NCI-H2029 treated with DMSO at 0.1 percent for 48 hours (cell line): Measurements from ENCODE around the gene ZNF236.
A peak's percentile ranks its signal among the peaks of the same experiment; 100 is the strongest.

Source experiments
- DNase-seq: peaks from one replicate; lab custom pipeline; 2025; lab: John Stamatoyannopoulos, UW

The ZNF236 gene

DNA sequence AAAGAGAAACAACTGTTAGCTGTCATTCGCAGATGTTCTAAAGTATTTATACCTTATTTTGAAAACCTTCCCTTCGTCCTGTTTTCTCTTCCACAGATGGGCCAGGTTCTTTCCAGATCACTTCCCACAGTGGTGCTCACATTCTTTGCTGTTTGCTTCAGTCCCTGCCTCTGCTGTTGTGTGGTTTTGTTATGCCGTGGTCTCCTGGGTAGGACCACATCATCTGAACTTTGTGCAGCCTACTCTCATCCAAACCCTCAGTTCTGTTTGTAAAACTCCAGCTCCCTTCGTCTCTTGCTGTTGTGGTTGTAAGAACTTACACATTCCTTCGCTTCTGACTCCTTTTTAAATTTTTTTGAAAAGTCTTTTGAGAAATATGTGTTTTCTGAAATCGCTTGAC is 38.1 kb downstream of the ZNF236 start:
- no peak for DNase-seq

DNA sequence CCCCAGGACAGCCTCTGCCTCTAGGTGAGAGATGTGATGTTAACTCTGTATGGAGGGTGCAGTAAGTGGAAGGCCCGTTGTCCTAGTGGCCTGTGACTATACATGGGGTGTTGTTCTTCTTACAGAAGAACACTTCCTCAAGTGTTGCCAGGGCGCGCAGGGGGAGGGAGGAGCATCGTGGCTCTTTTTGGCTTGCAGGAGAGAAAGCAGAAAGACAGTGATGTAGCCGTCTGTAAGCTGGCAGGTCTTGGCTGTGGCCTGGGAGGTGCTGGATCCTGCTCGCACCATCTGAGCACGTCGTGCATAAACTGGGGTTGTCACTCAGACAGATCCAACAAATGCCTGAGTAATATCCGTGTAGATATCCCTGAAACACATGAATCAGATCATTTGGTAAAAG is 44.3 kb downstream of the ZNF236 start:
- DNase-seq, result no peak

DNA sequence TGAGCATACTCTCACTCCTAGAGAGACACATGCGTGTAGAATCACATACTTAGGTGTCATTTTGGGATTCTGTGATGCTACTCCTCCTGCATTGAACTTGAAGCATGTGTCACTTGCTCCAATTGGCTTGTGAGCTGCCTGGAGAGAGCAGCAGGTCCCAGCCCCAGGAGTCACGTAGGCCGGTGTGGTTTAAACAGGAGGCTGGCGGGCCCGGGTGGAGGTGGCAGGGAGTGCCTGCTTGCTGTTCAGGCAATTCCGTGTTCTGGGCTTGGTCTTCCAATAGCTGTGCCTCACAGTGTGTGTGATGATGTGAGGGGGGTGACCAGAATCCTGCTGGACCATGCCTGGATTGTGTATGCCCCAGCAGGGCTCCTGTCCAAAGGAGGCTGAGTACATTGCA is 51.0 kb downstream of the ZNF236 start:
- no peak for DNase-seq

DNA sequence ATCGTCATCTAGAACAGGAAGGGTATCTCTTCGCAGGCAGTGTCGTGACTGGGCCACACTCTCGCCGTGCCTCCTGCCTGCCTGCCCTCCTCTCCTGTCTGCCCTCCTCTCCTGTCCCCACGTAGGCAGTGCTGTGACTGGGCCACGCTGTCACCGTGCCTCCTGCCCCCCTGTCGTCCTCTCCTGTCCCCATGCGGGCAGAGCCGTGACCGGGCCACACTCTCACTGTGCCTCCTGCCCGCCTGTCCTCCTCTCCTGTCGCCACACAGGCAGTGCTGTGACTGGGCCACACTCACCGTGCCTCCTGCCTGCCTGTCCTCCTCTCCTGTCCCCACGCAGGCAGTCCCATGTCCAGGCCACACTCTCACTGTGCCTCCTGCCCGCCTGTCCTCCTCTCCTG is 51.4 kb downstream of the ZNF236 start:
- no peak for DNase-seq

DNA sequence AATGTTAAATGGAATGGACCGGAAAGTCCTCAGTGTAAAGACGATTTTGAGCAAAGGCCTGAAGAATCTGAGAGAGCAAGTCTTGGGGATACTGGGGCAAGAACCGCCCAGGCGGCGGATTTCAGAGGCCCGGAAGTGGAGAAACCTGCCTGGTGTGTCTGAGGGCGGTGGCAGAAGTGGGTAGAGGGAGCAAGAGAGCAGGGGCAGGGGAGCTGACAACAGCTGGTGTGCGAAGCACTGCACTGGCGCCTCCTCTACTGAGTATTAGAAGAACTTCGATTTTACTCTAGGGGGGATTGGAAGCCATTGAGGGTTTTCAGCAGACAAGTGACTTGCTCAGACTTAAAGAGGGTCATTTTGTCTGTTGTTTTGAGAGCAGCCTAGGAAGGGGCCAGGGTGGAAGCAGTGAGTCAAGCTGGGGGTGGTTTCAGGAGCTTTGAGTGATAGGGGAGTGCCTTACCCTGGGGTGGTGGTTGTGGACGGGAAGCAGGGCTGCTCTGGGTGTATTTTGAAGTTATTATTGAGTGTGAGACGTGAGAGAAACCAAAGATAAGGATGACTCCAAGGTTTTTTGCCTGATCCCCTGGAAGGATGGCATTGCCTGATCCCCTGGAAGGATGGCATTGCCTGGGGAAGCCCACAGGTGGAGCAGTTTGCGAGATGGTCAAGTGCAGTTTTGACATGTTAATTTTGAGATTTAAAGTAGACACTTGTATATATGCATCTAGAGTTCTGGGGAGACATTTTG is 52.5 kb downstream of the ZNF236 start:
- no peak for DNase-seq

DNA sequence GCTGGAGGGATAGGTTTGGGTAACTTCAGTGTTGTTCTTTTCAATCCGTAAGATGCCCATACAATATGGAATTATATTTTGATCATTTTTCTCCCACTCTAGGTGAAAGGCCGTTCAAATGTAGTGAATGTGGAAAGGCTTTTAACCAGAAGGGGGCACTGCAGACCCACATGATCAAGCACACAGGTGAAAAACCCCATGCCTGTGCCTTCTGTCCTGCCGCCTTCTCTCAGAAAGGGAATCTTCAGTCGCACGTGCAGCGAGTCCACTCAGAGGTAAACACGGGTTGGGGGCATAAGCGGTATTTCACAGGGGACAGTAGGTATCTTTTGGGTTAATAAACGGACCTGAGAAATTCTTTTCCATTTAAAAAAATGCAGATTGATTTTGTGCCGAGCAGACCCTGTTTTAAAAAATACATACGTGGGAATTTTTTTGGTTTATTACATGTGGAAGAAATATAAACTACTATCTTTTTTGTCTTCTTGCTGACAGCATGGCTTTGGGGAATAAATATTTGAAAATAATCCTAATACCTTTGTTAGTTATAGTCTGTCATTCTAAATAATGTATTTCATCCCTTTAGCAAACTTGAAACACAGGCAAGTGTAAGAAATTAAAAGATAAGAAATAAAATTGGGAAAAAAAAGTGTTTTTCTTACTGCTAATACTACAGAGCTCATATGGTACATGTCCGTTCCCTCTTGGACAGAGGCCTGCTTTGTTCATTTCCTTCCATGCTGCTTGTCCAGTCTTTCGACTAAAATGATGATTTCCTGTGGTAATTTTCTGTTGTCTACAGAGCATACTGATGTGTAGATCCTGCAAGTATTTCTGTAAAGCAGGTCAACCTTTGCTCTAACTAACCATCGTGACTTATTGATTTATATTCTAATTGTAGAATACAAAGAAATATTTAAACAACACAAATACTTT is 53.3 kb downstream of the ZNF236 start:
- DNase-seq, result peak; percentile 11

DNA sequence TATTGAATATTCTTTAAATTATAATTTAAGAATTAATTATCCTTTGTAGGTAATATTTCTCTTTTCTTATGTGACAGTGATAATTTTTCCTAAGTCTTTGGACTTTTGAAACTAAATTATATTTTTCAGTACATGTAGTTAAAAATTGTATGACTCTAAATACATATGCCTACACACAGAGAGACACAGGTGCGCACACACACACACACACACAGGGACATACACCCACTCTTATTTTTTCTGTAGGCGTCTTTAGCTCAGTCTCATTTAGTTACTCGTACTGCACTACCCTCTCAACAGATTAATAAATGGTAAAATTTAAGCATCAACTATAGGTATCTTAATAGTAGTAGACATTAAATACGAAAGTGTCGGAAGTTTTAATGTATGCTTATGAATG is 56.1 kb downstream of the ZNF236 start:
- no peak for DNase-seq

DNA sequence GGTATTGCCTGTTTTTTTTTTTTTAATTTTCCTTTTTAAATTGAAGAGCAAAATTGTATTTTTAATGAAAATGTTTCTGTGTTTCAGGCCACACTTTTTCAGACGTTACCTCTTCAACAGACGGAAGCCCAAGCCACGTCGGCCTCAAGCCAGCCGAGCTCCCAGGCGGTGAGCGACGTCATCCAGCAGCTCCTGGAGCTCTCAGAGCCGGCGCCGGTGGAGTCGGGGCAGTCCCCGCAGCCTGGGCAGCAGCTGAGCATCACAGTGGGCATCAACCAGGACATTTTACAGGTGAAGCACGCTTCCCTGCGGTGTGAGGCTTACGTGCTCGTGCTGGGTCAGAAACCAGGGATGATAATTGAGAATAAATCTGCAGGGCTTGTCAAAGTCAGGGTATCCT is 57.7 kb downstream of the ZNF236 start:
- no peak for DNase-seq

DNA sequence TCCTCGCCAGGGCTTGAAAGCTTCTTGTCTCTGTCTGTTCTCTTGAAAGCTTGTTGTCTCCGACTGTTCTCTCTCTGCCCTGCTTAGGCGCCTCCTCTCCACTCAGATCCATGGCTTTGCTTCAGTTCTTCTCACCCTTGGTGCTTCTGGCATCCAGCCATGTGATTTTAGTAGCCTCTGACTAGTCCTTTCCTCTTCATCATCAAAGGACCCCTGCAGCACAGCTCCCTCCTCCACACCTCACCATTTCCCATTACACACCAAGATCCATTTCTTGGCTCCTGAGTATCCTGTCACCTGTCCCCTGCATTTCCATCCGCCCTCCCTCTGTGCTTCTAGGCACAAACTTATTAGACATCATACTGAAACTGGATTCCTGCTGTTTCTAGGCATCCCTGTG is 59.4 kb downstream of the ZNF236 start:
- no peak for DNase-seq

DNA sequence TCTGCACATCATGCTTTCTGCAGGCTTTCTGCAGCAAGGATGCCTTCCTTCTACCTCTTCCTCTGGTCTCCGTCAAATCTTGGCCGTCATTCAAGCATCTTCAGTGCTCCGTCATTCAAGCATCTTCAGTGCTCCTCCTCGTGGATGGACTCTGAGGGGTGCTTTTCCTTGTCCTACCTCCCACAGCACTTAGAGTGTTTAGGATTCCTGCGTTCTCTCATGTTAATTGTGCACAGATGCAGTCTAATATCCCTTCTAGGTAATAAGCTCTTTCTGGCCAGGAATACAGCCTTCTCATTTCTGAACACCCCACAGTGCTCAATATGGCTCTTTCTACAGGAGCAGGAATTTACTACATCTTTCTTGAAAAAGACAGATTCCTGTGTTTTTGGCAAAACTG is 59.8 kb downstream of the ZNF236 start:
- no peak for DNase-seq

DNA sequence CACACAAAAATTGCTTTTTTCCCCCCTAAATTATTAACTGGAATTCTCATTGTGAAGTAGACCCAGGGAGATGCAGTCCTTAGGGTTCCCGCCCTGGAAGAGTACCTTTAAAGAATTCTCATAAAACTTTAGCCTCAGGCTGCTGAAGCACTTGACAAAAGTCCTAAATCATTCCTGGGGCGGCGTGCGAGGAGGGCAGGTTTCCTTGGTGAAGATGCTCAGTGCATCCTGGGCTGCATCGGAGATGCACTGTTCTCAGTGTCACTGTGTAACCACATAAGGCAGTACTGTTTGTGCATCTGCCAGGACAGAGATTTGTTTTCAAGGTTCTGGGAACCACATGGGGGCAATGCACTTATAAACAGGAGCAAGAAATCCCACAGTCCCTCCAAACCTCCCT is 62.6 kb downstream of the ZNF236 start:
- DNase-seq, result no peak

DNA sequence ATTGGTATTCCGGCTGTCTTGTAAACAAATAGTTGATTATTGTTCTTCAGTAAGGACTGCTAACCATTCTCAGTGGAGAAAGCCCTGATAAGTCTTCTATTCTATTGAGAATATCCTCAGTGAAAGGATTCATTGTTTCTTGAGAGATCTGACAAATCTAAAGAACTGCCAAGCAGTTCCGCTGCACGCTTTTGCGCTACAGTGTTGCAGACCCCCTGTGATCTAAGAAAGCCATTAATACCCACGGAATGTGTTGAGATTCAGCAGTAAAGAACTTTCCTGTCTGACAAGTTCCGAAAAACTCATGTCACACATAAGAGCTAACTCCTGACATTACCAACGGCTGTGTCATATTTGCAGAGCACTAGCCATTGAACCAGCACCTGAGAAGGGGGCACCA is 63.8 kb downstream of the ZNF236 start:
- no peak for DNase-seq

DNA sequence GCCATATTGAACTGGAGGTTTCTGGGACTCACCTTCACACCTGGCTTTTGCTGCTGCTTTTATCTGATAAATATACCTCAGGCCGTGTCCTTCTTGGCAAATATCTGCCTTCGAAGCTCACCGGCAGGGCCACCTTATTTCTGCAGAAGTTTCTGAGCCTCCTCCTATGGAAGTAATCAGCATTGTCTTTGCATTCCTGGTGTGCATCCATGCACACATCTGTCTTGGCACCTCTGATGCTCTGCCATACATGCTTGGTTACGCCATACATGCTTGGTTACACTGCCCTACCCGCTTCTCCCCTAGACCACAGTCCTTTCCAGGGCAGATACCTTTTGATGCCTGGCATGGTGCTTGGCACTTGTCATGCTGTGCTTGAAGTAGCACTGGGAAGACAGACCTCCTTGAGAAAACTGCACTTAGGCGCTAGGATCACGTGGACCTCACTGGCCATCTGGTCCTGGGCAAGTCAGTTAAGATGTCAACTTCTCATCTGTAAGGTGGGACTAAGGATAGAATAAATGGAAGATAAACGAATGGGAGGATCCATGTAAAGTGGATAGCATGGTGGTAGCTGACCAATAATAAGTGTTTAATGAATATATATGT is 66.8 kb downstream of the ZNF236 start:
- no peak for DNase-seq

DNA sequence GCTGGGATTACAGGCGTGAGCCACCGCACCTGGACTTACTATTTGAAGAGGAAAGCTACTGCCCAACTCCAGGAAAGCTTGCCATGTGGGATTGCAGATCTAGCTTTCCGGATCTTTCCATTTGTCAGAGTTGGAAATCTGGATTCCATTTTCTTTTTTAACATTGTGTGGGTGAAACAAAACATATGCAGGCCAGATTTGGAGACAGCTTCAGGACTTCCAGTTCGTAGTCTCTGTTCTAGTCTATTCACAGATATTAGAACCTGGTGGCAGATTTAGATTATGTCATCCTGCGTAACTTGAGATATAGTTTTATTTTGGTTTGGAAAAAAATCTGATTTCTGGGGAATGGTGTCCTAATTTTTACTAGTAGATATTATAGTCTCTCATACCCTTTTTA is 70.5 kb downstream of the ZNF236 start:
- DNase-seq, result no peak

DNA sequence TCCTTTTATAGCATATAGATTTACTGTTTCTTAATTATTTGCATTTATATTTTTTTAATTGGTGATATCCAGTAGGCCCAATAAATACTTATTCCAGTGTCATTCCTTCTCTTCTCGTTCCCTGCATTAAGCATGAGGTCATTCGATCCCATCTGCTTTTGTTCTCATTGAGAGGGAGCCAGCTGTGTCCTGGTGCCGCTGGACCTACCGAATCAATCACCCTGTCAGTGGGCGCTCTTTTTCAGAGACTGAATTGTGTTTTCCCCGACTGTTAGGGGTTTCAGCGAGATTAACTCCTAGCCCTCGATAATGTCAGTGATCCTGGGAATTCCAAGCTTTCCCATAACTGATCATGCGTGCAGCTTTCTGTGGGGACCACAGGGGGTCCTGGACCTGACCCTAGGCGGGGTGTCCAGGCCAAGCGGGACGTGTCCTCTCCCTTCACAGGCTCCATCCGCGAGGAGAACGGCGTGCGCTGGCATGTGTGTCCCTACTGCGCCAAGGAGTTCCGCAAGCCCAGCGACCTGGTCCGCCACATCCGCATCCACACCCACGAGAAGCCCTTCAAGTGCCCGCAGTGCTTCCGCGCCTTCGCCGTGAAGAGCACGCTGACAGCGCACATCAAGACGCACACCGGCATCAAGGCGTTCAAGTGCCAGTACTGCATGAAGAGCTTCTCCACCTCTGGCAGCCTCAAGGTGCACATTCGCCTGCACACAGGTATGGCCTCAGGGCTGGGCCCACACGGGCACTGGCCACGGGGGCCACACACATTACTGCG is 72.4 kb downstream of the ZNF236 start:
- no peak for DNase-seq

DNA sequence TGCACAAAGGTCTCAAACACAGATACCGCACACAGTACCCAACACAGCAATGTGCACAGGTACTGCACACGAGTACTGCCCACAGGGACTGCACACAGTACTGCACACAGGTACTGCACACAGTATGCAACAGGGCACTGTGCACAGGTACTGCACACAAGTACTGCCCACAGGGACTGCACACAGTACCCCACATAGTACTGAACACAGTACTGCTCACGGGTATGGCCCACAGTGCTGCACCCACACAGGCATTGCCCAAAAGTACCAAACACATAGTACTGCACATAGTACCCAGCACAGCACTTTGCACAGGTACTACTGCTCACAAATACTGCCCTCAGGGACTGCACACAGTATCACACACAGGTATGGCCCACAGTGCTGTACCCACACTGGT is 73.1 kb downstream of the ZNF236 start:
- no peak for DNase-seq

DNA sequence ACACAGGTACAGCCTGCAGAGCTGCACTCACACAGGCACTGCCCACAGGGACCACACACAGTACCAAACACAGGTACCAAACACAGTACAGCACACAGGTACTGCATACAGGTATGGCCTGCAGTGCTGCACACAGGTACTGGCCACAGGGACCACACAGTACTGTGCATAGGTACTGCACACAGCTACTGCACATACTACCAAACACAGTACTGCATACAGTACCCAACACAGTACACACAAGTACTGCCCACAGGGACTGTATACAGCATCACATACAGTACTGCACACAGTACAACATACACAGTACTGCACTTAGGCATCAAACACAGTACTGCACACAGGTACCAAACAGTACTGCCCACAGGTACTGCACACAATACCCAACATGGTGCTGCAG is 74.3 kb downstream of the ZNF236 start:
- DNase-seq, result no peak

DNA sequence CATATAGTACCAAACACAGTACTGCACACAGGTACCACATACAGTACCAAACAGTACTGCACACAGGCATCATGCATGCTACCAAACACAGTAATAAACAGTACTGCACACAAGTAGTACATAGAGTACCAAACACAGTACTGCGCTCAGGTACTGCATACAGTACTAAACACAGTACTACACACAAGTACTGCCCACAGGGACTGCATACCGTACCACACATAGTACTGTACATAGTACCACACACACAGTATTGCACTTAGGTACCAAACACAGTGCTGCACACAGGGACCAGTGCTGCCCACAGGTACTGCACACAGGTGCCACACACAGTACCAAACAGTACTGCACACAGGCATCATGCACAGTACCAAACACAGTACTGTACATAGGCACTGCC is 74.9 kb downstream of the ZNF236 start:
- DNase-seq, result no peak

DNA sequence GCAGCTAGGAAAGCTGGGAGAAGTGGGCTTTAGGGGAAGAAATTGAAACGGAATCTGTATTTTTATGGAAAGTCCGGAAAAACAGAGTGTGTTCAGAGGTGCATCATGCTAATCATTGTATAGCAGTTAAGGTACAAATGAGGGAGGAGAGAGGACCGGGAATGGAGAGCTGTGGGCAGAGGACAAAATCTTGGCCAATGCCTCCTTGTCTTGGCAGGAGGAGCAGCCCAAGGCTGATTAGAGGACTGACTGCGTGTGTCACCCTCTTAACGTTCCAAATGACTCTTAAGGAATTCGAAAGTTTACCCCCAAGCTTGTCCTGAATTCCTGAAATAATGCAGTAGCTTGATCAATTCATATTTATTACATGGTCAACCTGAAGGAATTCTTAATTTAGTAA is 81.0 kb downstream of the ZNF236 start:
- no peak for DNase-seq

DNA sequence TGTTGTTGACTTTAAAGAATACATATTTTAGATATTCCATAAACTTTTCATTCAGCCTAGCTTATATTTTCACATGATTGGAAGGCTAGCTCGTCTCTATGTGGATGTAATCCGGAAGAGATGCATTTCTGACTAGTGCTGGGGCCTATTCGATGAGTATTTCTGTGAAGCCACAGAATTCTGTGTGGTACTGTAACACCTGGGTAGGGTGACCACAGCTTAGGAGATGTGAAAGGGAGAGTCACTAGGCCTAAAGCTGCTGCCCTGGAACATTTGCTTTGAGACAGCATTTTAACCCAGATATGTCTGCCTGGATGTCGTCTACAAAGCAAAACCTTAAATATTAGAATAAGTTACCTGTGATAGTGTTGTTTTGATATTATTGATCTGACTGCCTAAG is 83.5 kb downstream of the ZNF236 start:
- DNase-seq, result no peak

DNA sequence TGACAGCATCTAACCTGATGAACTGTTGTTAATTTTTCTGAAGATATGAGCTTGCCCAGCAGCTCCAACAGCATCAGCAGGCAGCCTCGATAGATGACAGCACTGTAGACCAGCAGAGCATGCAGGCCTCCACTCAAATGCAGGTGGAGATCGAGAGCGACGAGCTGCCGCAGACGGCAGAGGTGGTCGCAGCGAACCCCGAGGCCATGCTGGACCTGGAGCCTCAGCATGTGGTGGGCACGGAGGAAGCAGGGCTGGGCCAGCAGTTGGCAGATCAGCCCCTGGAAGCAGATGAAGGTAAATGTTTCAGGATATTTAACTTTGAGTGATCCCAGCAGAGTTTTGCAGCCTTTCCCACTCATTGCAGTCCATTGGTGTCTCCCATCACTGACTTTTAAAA is 85.9 kb downstream of the ZNF236 start:
- DNase-seq, result no peak

DNA sequence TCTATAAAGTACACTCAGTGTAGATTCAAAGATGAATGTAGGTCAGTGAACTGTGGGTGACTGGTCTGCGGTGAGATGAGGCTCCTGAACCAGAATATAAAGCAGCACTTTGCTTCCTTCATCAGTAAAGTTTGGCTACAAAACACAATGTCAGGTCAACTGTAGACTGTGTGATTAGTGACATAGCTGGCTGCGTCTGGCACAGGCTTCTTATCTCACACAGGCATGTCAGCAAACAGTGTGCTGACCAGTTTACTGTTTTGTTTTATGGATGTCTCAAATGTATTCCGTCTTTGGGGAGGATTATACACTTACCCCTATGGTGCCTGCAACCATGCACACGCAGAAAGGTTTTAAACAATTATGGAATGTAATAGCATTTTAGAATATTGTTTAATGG is 87.1 kb downstream of the ZNF236 start:
- no peak for DNase-seq
